Chondrocyte (in vitro differentiated cells): ENCODE measurements around the gene CENPU. TPM values are rescaled to one million over a fixed set of nuclear protein-coding genes. Genes with fewer than 3 reads are reported as not detected.

Experiments
- DNase-seq: peaks from one replicate; pipeline ENCODE4 v3.0.0; 2021; ENCODE audit warnings: mixed read lengths, low spot score
- H3K27ac Mint-ChIP-seq: one replicate; pipeline ENCODE4 v1.8.0; 2021; ENCODE audit warnings: mild to moderate bottlenecking, moderate library complexity, mixed read lengths; ENCODE audit not compliant: unreplicated experiment
- H3K27me3 Mint-ChIP-seq: 2 replicates; pipeline ENCODE4 v1.8.0; 2021; ENCODE audit warnings: low read depth, mixed read lengths
- H3K36me3 Mint-ChIP-seq: 2 replicates; pipeline ENCODE4 v1.8.0; 2021; ENCODE audit warnings: low read depth, mixed read lengths
- H3K4me1 Mint-ChIP-seq: 2 replicates; pipeline ENCODE4 v1.8.0; 2021; ENCODE audit warnings: low read depth, mild to moderate bottlenecking, mixed read lengths
- H3K4me3 Mint-ChIP-seq: one replicate; pipeline ENCODE4 v1.8.0; 2021; ENCODE audit warnings: mild to moderate bottlenecking, moderate library complexity, mixed read lengths; ENCODE audit not compliant: unreplicated experiment
- H3K9me3 Mint-ChIP-seq: 2 replicates; pipeline ENCODE4 v1.8.0; 2021; ENCODE audit warnings: low read depth, mixed read lengths
- total RNA-seq: library from RNA; stranded (reverse); gene quantifications from 3 replicates; pipeline ENCODE4 v1.2.1, GENCODE V29; 2021
- TF ChIP-seq, protein P1 (sequence below): fragments of 200-600 bp; sonication (generic); IDR thresholded peaks from 2 replicates; pipeline ENCODE4 v1.5.0; 2021; ENCODE audit warnings: antibody characterized with exemption, mild to moderate bottlenecking, moderate library complexity

CENPU gene
- total RNA-seq, 1 donor from 2014 or later: 5.7 TPM

DNA sequence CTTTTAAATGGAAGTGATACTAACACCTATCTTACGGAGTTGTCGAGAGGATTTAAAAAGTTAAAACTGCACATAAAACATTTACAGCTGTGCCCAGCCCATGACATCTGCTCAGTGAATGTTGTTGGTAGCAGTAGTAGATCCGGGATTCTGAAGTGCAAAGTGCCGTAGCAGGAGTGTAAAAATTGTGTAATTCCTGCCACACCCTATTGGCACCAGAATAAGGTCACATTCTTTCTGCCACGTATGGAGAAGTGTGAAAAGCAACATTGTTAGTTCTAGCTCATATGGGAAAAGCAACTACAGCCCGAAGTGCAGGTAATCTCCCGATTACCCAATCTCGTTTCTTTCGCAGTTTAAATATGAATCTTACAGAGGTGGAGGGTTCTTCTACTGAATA is 53.2 kb downstream of the CENPU start:
- no peaks in the 10 kb centered on the region for H3K9me3 Mint-ChIP-seq
- H3K4me1 Mint-ChIP-seq: peaks cover 2% of the 10 kb centered on the region
- no peaks in the 10 kb centered on the region for H3K27me3 Mint-ChIP-seq
- no peak for DNase-seq
- TF ChIP-seq, protein P1, sequence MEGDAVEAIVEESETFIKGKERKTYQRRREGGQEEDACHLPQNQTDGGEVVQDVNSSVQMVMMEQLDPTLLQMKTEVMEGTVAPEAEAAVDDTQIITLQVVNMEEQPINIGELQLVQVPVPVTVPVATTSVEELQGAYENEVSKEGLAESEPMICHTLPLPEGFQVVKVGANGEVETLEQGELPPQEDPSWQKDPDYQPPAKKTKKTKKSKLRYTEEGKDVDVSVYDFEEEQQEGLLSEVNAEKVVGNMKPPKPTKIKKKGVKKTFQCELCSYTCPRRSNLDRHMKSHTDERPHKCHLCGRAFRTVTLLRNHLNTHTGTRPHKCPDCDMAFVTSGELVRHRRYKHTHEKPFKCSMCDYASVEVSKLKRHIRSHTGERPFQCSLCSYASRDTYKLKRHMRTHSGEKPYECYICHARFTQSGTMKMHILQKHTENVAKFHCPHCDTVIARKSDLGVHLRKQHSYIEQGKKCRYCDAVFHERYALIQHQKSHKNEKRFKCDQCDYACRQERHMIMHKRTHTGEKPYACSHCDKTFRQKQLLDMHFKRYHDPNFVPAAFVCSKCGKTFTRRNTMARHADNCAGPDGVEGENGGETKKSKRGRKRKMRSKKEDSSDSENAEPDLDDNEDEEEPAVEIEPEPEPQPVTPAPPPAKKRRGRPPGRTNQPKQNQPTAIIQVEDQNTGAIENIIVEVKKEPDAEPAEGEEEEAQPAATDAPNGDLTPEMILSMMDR: no peak
- H3K4me3 Mint-ChIP-seq: no peak overlapping the region
- no peak overlapping the region for H3K27ac Mint-ChIP-seq
- H3K36me3 Mint-ChIP-seq: peaks cover 6% of the 10 kb centered on the region

DNA sequence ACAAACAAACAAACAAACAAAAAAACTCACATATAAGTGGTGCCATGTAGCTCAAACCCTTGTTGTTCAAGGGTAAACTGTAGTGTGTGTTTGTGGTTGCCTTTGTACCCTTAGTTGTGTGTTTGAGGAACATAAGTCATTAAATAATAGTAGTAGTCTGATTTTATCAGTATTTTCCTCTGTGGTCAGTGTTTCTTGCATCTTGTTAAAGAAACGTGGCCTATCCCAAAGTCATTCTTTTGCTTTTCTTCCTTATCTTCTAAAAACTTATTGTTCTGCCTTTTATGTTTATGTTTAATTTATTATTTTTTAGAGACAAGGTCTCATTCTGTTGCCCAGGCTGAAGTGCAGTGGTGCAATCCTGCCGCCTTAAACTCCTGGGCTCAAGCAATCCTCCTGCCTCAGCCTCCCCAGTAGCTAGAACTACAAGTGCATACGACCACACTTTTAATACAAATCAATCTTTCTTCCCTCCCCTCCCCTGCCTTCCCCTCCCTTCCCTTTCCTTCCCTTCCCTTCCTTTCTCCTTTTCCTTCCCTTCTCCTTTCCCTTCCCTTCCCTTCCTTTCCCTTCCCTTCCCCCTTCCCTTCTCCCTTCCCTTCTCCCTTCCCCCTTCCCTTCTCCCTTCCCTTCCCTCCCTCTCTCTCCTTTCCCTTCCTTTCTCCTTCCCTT is 57.9 kb downstream of the CENPU start:
- no peak for DNase-seq
- Mint-ChIP-seq H3K4me1 (peaks cover 2% of the 10 kb centered on the region), H3K27ac (no peak overlapping the region), H3K36me3 (peaks cover 16% of the 10 kb centered on the region), H3K4me3 (no peak overlapping the region), H3K9me3 (no peaks in the 10 kb centered on the region), H3K27me3 (no peaks in the 10 kb centered on the region)
- TF ChIP-seq, protein P1: no peak

DNA sequence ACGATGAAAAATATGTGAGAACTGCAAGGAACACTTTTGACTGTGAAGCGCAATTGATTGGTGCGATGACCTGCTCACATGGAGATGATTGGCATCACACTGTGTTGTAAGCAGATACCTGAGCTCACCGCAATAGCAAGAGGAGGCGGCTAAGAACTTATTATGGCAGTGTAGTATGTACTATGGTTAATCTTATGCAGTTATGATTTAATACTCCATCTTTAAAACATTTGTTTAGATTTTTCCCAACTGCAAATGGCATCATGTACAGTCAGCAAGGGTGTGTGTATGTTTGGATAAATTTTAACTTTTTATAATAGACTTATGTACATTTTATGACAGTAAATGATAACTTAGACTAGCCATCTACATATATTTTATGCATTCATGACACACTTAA is 58.9 kb downstream of the CENPU start:
- H3K27me3 Mint-ChIP-seq: no peaks in the 10 kb centered on the region
- peaks cover 16% of the 10 kb centered on the region for H3K36me3 Mint-ChIP-seq
- no peak for DNase-seq
- H3K4me3 Mint-ChIP-seq: no peak overlapping the region
- H3K27ac Mint-ChIP-seq: no peak overlapping the region
- H3K4me1 Mint-ChIP-seq: no peaks in the 10 kb centered on the region
- H3K9me3 Mint-ChIP-seq: no peaks in the 10 kb centered on the region
- TF ChIP-seq, protein P1: no peak

DNA sequence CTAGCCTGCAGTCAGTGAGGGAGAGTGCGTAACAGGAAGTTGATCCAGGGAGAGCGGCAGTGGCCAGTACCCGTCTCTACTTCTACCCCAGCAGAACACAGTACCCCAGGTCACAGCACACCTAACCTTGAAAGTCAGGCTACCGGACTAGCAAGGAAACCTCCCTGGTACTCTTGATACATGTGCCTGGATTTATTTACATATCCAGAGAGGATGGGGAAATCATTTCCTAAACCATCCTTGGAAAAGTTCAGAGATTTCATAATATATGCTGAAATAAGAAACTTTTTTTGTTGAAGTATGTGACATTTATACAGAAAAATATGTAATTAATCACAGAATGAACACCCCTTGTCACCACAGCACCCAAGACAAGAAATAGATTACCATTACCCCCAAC is 59.9 kb downstream of the CENPU start:
- TF ChIP-seq, protein P1: no peak
- Mint-ChIP-seq H3K4me3 (no peak overlapping the region), H3K9me3 (no peaks in the 10 kb centered on the region), H3K27ac (no peak overlapping the region), H3K27me3 (no peaks in the 10 kb centered on the region), H3K36me3 (peaks cover 17% of the 10 kb centered on the region), H3K4me1 (no peaks in the 10 kb centered on the region)
- DNase-seq: no peak

DNA sequence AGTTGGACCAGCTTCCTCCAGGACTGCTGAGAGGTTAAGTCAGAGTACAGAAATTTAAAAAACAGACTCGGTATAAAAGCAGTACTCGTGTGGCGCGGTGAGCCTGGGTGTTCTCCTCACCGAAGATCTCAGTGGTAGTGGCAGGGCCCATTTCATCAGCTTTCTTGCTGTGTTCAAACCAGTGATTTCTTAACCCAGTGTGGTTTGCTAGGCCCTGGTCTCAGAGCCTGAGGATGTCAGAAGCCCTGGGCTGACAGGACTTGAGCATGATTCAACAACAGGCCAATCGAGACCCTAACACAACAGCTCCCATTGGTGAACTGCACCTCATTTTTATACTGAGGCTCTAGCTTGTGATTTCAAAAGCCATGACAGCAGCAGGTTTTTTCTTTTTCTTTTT is 61.2 kb downstream of the CENPU start:
- no peaks in the 10 kb centered on the region for H3K4me1 Mint-ChIP-seq
- no peaks in the 10 kb centered on the region for H3K9me3 Mint-ChIP-seq
- TF ChIP-seq, protein P1: no peak
- no peaks in the 10 kb centered on the region for H3K27me3 Mint-ChIP-seq
- no peak for DNase-seq
- peaks cover 25% of the 10 kb centered on the region for H3K36me3 Mint-ChIP-seq
- no peak overlapping the region for H3K27ac Mint-ChIP-seq
- no peak overlapping the region for H3K4me3 Mint-ChIP-seq
